Measurements from ENCODE around the gene SCNN1G. TPM values are rescaled to one million over a fixed set of nuclear protein-coding genes. Genes with fewer than 3 reads are reported as not detected.

SCNN1G gene
- total RNA-seq, 3 donors from 2014 or later, result 2.0 to 8.8 TPM; not detected in 1

GRCh38 chr16:23172994-23173393 is 9.6 kb upstream of the SCNN1G start:
- no peak for DNase-seq (ENCODE audit: low spot score in 2 of 2)
- no peak overlapping the region for H3K4me3 ChIP-seq
- no peaks in the 10 kb centered on the region for H3K9me3 ChIP-seq
- H3K27ac ChIP-seq, result no peak overlapping the region
- intact Hi-C loops (cut with DNase I; ENCODE audit: low total_unique reads), result no loop called here
- no peaks in the 10 kb centered on the region for H3K27me3 ChIP-seq
- H3K36me3 ChIP-seq, result no peaks in the 10 kb centered on the region
- no peaks in the 10 kb centered on the region for H3K4me1 ChIP-seq
- no peak for TF ChIP-seq POLR2A (IDR thresholded peaks at IDR 0.05)
- TF ChIP-seq POLR2AphosphoS5 (IDR thresholded peaks at IDR 0.05), result no peak
- TF ChIP-seq CTCF (IDR thresholded peaks at IDR 0.05), result no peak

- no peaks in the 10 kb centered on the region for H3K4me1 ChIP-seq
- H3K4me3 ChIP-seq, result no peak overlapping the region
- DNase-seq (ENCODE audit: low spot score in 2 of 2), result no peak
- TF ChIP-seq POLR2AphosphoS5 (IDR thresholded peaks at IDR 0.05), result no peak
- no peak for TF ChIP-seq POLR2A (IDR thresholded peaks at IDR 0.05)
- no peak for TF ChIP-seq CTCF (IDR thresholded peaks at IDR 0.05)
- no peaks in the 10 kb centered on the region for H3K27me3 ChIP-seq
- H3K36me3 ChIP-seq, result no peaks in the 10 kb centered on the region
- H3K9me3 ChIP-seq, result no peaks in the 10 kb centered on the region
- intact Hi-C loops (cut with DNase I; ENCODE audit: low total_unique reads), result loop anchor here (2.0 kb wide), 1 partner anchor 270 kb away; no protein-coding TSS in a partner anchor
- no peak overlapping the region for H3K27ac ChIP-seq
These were observed 7.9 kb upstream of the SCNN1G start for GRCh38 chr16:23174622-23175021.

- no peak for TF ChIP-seq POLR2A (IDR thresholded peaks at IDR 0.05)
- no peak for TF ChIP-seq CTCF (IDR thresholded peaks at IDR 0.05)
- no peak for TF ChIP-seq POLR2AphosphoS5 (IDR thresholded peaks at IDR 0.05)
- DNase-seq (ENCODE audit: low spot score in 2 of 2), result no peak
- H3K27me3 ChIP-seq, result no peaks in the 10 kb centered on the region
- no peaks in the 10 kb centered on the region for H3K36me3 ChIP-seq
- H3K9me3 ChIP-seq, result no peaks in the 10 kb centered on the region
- H3K27ac ChIP-seq, result no peak overlapping the region
- H3K4me3 ChIP-seq, result no peak overlapping the region
- intact Hi-C loops (cut with DNase I; ENCODE audit: low total_unique reads), result loop anchor here (2.0 kb wide), 1 partner anchor 269 kb away; no protein-coding TSS in a partner anchor
- no peaks in the 10 kb centered on the region for H3K4me1 ChIP-seq
These were observed 6.9 kb upstream of the SCNN1G start for GRCh38 chr16:23175651-23176050.

- Histone ChIP-seq H3K27me3 (peaks cover 4 to 7% of the 10 kb centered on the region in 2 donors), H3K27ac (no peak overlapping the region), H3K4me1 (no peaks in the 10 kb centered on the region), H3K4me3 (no peak overlapping the region), H3K36me3 (no peaks in the 10 kb centered on the region), H3K9me3 (no peaks in the 10 kb centered on the region)
- no peak for DNase-seq (ENCODE audit: low spot score in 2 of 2)
- intact Hi-C loops (cut with DNase I; ENCODE audit: low total_unique reads), result loop anchor here (10.0 kb wide), 1 partner anchor 753 kb away; no protein-coding TSS in a partner anchor
- no peak for TF ChIP-seq CTCF (IDR thresholded peaks at IDR 0.05)
- TF ChIP-seq POLR2A (IDR thresholded peaks at IDR 0.05), result no peak
- no peak for TF ChIP-seq POLR2AphosphoS5 (IDR thresholded peaks at IDR 0.05)
These were observed 1.0 kb upstream of the SCNN1G start for GRCh38 chr16:23181506-23181905.

- TF ChIP-seq POLR2A (IDR thresholded peaks at IDR 0.05) (no peak), POLR2AphosphoS5 (IDR thresholded peaks at IDR 0.05) (peak in 2 of 3 donors; percentile 24 to 31), CTCF (IDR thresholded peaks at IDR 0.05) (peak; percentile 34 to 93 (median 89))
- no peaks in the 10 kb centered on the region for H3K4me1 ChIP-seq
- intact Hi-C loops (cut with DNase I; ENCODE audit: low total_unique reads), result loop anchor here (1.0 to 10.0 kb wide), 2 partner anchors 252 to 753 kb away; no protein-coding TSS in a partner anchor
- H3K27ac ChIP-seq, result no peak overlapping the region
- H3K9me3 ChIP-seq, result no peaks in the 10 kb centered on the region
- peak; percentile 83 to 87 for DNase-seq (ENCODE audit: low spot score in 2 of 2)
- H3K36me3 ChIP-seq, result no peaks in the 10 kb centered on the region
- peak overlapping the region; percentile 25 to 70 (median 66) for H3K4me3 ChIP-seq
- H3K27me3 ChIP-seq, result peaks cover 4 to 7% of the 10 kb centered on the region in 2 donors
These were observed 303 bp upstream of the SCNN1G start for GRCh38 chr16:23182206-23182678.
